SIG-M5 (cell line): ENCODE data around the gene KIF13A.
"Not testable (repeated sequence)": the region's sequence is repeated elsewhere in the genome, so short reads cannot be mapped to it uniquely, and the experiment has no call there.

Experiments
- DNase-seq: peaks from one replicate; lab custom pipeline; 2025; lab: John Stamatoyannopoulos, UW

Gene KIF13A

DNA sequence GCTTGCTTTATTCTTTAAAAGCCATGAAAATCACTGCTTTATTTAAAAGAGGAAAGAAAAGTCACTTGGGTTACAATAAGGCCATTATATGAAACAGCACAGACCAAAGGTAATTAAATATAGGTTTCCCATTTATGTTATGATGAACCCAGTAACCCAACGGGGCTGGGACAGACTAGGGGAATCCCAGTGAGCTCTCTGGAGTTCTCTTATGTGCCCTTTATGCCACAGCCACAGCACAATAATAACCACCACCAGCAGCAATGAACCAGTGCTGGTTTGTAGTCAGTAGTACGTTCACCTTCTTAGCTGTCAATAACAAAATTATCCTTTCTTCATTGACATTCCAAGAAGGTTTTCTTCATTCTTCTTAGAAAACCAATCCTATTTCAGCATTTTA lies 87.4 kb downstream of the KIF13A start:
- no peak for DNase-seq

DNA sequence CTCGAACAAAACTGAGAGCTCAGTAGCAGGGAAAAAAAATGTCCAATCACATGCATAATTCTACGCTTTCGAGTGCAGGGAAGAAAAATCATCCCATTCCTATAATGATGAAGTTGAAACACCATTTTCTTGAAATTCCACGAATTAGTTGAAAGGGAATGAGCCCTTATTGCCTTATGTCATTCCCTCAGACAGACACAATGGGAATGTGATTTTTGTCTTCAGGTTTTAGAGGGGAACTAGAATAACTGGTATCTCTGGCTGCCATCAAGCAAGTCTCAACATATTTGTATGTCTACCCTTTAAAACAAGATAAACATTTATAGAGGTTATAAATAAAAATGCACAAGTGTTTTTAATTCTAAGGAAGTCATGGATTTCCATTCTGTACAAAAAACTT lies 87.9 kb downstream of the KIF13A start:
- DNase-seq: no peak

DNA sequence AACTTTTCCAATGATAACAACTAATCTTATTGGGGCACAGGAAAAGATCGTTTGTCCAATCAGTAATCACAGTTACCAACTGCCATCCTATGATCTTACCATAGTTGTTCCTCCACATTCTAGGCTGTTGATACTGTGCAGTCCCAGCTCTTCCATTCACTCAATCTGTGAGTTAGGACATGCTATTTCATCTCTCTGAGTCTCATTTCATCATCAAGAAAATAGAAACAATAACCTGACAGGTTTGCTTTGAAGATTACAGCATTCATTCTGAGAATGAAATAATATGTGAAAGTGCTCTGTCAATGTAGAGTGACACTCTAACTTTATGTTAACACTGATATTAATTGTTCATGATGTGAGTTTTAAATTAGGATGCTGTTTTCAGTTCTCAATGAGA lies 89.8 kb downstream of the KIF13A start:
- no peak for DNase-seq

DNA sequence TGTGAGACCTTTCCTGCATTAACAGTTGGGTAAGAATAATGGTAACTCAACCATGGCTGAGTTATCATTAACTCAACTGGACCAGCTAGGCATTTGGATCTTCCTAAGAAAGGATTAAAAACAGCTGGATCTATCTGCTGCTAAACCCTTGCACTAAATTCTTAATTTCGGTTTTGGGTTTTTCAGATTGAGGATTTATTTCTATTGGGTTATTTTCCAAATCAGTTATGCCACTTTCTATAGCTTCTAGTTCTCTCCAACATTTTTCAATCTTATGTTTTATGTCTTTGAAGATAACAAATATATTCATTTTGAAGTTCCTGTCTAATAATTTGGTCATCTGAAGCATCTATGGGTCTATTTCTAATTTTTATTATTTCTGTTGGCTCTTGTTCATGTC lies 92.5 kb downstream of the KIF13A start:
- no peak for DNase-seq

DNA sequence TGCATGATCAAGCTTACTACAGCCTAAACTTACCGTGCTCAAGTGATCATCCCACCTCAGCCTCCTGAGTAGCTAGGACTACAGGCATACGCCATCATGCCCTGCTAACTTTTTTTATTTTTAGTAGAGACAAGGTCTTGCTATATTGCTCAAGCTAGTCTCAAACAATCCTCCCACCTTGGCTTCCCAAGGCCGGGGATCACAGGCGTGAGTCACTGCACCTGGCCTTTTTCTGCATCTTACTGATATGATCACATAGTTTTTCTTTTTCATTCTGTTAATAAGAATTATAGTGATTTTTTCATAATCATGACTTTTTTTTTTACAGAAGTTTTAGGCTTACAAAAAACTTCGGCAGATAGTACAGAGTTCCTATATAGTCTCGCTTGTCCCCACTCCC lies 93.2 kb downstream of the KIF13A start:
- no peak for DNase-seq

DNA sequence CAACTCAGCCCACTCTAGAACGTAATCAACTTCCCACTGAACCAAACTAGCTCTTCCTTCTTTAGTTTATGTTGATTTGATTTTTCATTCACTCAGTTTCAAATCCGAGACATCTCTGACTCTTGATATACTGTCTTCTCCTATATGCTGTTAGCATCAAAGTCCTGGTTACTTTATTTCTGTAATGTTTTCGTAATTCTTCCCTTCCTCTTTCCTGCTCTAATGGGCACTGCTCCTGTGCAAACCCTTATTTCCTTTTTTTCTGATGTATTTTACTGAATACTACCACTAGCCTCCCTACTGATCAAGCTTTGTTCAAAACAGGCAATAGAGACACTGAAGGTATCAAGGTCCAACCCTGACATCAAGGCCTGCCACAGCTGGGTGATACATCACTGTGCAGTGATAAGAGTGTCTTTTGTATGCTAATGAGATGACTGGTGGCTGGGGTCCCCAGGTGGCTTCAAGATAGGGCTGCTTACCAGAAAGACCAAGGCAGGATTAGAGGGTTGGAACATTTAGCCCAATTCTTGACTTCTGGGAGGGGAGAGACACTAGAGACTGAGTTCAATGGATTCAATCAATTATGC lies 95.2 kb downstream of the KIF13A start:
- DNase-seq: no peak

DNA sequence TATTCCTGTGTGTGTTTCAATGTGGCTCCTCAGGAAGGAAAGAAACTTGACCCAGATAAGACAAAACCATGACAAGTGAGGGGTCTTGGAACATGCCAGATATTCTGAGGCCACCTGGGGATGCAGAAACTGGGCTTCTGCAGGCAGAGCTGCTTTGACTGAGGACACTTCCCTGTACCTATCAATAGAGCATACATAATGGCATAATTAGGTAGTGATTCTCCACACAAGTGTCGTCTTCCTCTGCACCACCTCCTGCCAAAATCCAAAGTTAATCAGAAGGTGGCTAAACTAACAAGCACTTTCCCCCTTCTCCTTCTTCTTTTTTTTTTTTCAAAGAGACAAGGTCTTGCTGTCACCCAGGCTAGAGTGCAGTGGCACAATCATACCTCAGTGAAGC lies 97.1 kb downstream of the KIF13A start:
- DNase-seq: no peak

DNA sequence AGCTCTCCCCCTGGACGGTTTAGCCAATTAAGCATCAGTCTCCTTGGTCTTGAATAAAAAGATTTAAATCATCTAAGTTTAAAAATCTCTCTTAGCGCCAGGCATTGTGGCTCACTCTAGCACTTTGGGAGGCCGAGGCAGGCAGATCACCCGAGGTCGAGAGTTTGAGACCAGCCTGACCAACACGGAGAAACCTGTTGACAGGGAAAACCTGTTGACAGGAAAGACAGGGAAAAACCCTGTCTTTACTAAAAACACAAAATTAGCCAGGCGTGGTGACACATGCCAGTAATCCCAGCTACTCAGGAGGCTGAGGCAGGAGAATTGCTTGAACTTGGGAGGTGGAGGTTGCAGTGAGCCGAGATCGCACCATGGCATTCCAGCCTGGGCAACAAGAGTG lies 97.7 kb downstream of the KIF13A start:
- DNase-seq: not testable (repeated sequence)

DNA sequence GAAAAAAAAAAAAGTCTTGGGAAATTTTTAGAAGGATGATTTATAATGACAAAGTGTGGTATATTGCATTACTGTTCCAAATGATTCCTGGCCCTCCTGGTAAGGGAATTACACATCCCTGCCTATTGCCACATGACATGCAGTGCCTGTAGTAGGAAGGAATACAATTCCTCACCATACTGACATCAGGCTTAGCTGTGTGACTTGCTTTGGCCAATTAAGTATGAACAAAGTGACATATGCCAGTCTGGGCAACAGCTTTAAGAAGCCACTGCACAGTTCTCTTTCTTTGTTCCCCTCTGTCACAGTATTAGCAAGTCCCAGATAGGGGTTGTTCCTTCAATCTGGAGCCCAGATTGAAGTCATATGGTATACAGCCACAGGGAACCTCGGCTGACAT lies 100.5 kb downstream of the KIF13A start:
- no peak for DNase-seq

DNA sequence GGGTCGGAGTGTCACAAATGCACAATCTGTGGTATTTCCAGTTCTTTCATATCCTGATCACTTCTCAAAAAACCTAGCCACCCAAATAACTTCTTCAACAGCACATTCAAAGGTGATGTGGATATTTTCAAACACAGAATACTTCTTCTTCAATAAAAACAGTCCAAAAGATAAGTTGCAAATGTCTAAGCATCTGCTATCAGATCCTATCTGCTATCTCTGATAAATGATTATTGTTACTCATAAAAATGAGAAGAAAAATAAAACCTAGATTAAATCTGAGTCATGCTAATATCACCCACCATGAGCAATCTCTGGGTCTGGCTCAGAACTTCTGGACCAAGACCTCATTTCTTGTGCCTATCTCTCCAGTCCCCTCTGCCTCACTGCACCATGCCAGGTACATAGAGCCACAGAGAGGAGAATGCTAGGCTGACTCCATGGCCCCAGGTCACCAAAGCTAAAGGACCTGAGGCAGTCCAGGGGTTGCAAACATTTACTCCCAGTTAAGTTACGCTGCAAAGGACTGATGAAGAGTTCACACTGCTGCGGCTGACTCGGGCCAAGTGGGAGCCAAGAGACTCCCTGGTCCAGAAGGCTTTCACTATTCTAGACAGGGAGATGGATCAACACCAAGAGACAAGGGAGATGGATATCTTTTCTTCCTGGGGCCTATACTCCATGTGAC lies 101.4 kb downstream of the KIF13A start:
- no peak for DNase-seq

DNA sequence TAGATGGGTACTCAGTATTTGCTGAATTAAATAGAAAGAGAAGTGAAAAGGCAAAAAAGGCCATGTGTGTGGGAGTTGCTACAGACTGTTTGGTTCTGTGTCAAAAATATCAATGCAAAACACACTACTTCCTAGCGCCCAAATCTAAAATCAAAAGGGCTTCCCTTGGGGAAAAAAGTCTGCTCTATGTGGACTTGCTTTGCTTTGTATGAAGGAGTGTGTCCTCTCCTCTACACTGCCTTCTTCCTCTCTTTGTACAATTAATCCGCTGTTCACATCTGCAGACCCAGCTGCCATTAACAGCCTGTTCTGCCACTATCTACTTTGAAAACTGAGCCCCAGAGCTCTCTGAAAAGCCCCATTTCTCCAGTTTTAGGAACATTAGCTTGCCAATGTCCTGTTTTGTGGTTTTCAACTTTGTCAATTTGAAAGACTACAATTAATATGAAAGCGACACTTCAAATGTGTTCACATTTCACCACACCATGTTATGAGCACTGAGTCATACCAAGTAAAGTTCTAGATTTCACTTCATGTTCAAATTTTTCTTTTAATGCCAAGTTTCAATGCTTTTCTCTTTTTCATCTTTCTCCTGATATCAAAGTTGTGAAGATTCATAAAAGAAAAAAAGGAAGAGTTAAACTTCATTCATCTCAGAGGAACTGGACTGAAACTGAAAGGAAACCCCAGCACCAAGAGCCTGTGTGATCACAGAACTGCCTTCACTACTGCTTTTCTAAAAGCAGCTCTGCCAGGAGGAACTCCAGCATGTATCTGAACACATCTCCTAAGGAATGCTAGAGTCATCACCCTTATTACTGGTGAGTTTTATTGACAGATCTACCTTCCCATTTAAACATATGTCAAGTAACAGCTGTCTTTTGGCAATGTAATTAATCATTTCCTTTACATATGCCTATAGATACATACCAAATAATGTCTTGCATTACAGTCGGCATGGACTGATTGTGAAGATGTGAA lies 102.6 kb downstream of the KIF13A start:
- no peak for DNase-seq

DNA sequence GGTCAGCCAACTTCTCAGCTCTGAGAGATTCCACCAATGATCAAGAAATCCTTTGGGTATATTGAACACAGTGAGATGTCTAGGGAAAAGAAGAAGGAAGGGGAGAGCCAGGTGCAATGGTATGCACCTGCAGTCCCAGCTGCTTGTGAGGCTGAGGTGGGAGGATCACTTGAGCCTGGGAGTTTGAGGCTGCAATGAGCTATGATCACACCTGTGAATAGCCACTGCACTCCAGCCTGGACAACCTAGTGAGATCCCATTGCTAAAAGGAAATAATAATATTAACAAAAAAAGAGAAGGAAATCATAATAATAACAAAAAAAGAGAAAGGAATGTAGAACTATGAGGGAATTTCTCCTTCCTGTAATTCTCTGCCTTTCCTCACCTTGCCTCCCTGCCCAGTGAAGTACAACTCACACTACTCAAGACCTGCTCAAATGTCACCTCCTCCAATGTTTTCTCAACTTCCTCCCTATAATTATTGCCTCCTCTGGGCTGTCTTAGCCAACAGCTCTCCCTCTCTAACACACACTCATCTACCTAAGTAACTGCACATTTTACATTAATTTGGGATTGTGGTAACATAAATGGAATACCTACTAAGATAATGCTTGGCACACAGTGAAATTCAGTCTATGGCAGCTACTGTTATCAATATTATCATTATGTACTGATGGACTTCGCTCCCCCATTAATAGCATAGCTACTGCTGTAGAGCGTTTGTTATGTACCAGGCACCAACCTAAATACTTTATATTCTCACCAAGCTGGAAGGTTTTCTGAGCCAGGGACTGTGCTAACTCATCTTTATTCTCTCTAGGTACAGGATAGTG lies 103.6 kb downstream of the KIF13A start:
- DNase-seq: no peak

DNA sequence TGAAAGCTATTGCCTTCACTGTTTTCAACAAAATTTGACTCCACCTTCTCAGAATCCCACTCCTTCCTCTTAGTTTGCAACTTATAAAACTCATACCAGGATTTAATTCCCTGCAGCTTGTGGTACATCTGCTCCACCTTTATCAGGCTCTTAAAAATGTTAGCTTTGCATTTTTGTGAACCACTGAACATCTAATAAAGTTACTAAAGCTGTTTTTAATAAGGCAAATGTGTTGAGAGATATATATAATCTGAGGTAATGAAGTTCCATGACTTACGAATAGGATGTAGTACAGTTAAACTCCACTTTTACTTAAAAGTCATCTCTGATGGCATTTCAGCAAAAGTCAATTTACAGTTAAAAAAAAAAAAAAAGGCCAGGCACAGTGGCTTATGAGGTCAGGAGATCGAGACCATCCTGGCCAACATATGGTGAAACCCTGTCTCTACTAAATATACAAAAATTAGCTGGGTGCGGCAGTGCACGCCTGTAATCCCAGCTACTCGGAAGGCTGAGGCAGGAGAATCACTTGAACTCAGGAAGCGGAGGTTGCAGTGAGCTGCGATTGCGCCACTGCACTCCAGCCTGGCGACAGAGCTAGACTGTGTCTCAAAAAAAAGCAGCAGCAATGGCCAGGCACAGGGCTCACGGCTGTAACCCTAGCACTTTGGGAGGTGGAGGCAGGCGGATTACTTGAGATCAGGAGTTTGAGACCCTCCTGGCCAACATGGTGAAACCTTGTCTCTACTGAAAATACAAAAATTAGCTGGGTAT lies 106.2 kb downstream of the KIF13A start:
- DNase-seq: no peak

DNA sequence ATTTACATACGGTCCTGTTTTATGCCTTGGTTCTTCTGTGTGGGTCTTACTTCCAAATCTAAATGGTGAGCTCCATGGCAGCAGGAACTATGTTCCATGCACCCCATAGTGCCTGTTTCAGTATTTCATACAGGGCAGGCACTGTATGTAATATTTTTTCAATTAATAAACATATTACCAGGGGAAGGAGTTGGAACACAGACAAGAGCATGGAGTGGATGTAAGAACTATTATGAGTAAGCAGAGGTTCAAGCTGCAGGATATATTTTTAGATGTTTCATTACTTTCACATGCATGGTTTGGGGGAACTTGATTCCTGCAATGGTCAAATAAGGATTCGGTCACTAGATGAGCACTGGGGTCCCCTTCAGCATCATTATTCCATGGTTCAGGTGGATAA lies 108.3 kb downstream of the KIF13A start:
- DNase-seq: no peak

DNA sequence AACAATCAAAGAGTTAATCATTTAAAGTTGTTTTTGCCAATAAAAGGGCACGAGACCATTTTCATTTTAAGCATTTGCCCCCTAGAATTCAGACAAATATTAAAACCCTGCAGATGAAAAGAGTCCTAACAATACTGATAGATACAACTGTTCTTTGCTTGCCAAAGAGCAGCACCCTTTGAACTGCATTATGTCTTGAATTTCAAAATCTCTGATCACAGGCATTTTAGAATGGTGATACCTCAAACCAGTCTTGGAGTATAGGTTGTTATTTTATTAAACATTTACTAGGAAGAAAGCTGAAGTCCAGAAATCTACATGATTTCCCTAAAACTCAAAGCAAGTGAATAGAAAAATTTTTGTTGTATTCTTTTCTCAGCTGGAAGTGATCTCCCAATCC lies 108.7 kb downstream of the KIF13A start:
- no peak for DNase-seq

DNA sequence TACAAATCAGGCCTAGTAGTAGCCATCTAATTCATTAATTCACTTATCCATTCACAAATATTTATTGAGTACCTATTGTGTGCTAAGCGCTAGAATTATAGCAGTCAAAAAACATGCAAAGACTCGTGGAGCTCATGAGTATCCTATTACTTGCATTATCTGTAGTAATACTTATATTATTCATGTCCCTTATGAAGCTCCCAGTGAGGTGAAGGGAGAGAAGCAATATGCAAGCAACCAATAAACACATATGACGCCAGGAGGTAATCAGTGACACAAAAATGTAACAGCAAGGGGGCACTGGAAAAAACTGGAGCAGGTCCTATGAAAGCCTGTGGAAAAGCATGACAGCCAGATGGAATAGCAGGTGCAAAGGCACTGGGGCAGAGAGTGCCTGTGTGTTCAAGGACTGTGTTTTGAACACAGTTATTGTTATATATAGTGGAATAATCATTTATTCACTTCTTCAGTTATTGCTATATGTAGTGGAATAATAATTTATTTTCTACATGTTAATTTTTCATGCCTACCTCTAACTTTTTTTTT lies 109.5 kb downstream of the KIF13A start:
- no peak for DNase-seq

DNA sequence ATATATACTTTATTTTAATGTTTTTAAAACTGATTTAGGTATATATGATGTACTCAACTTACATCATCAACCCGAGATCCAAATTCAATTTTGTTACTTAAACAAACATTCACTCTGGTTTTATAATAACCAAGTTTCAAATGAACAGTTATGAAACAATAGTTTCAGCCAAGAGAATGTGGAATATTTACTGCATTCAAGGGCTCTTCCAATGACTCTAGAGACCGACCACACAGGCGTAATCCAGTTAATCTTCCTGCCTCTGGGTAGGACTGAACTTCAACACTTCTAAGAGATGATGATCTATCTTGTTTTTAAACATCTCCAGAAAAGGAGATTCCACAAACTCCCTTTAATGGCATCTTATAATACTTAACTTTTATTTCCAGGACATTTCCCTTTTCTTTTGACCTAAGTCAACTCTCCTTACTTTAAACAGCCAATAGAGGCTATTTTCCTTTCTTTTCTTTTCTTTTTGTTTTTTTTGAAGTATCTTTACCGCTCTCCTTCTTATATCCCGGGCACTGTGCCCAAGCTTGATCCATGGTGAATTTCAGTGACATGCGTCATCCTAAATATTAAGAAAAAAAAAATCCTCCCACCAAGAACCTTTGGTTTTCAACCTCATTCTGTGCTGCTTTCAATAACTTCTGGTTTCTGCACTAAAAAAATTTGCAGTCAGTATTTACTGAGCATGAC lies 110.1 kb downstream of the KIF13A start:
- DNase-seq: no peak

DNA sequence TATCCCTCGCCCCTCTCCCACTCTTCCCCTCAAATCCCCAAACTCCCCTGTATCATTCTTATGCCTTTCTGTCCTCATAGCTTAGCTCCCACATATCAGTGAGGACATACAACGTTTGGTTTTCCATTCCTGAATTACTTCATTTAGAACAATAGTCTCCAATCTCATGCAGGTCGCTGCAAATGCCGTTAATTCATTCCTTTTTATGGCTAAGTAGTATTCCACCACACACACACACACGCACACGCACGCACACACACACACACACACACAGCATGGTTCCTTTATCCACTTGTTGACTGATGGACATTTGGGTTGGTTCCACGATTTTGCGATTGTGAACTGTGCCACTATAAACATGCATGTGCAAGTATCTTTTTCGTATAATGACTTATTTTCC lies 112.7 kb downstream of the KIF13A start:
- DNase-seq: no peak

DNA sequence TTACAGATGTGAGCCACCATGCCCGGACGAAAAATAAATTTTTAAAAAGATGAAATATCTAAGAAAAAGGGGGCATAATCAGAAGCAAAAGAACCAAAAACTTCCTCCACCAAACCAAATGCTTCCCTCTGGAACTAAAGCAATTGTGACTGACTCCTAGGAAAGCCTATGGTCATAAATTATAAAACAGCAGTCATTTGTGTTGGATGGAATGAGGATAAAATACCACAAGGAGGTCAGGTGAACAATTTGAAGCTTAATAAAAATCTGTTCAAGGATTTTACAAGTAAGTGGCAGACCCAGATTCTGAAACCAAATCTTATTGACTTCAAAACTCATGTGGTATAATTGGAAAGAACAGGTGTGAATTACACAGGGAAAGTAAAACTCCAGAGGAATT lies 114.5 kb downstream of the KIF13A start:
- DNase-seq: no peak

DNA sequence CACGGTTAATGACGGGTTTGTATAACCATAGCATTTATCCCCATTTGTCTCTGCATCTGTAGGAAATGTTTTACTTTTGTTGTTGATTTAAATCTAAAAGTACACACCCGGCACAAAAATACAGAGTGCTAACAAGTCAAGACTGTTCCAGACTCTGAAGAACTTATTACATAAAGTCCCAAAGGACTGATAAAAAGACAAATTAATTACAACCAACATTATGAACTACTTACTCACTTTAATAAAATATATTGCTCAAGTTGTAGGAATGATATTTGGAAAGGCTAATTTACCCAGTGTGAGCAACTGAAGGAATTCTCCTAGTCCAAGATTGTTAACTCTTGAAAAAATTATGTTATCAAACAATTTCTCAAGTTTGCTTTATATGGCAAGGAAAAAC lies 115.6 kb downstream of the KIF13A start:
- DNase-seq: no peak

DNA sequence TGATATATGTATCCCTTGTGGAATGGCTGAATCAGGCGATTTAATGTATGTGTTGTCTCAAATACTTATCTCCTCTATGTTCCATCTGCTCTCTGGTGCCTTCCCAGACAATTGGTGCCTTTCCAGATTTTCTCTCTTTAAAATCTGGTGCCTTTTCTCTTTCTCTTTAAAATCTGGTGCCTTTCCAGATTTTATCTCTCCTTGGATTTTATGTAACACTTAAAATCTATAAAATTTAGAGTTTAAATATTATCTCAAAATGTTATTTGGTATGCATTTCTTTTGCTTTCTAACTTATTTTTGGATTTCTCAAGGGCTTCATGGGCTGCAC lies 116.3 kb downstream of the KIF13A start:
- DNase-seq: no peak
